Activated CD8-positive, alpha-beta memory T cell treated with anti-CD3 and anti-CD28 coated beads, Interleukin-2, amount 50 U/mL, for 48 hours (primary cell): Measurements from ENCODE around the gene SAXO1.
"Not testable (repeated sequence)": the region's sequence is repeated elsewhere in the genome, so short reads cannot be mapped to it uniquely, and the experiment has no call there.

Experiments
- DNase-seq: peaks from one replicate; pipeline ENCODE4 v3.0.0-alpha.2; 2020

The SAXO1 gene

DNA sequence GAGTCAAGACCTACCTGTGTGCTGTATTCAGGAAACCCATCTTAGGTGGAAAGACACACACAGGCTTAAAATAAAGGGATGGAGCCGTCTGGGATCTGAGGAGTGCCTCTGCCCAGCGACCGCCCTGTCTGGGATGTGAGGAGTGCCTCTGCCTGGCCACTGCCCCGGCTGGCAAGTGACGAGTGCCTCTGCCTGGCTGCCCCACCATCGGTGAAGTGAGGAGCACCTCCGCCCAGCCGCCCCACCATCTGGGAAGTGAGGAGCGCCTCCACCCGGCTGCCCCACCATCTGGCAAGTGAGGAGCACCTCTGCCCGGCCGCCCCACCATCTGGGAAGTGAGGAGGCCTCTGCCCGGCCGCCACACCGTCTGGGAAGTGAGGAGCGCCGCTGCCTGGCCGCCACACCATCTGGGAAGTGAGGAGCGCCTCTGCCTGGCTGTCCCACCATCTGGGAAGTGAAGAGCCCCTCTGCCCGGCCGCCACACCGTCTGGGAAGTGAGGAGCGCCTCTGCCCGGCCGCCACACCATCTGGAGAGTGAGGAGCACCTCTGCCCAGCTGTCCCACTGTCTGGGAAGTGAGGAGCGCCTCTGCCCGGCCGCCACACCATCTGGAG lies 33.7 kb downstream of the SAXO1 start:
- DNase-seq = no peak

DNA sequence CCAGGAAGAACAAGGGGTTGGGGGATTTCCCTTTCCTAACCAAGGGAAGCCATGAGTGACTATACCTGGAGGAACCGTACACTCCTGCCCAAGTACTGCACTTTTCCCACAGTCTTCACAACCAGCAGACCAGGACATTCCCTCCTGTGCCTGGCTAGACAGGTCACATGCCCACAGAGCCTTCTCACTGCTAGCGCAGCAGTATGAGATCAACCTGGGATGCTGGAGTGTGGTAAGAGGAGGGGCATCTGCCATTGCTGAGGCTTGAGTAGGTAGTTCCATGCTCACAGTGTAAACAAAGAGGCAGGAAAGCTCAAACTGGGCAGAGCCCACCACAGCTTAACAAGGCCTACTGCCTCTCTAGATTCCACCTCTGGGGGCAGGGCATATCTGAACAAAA lies 35.9 kb downstream of the SAXO1 start:
- DNase-seq = no peak

DNA sequence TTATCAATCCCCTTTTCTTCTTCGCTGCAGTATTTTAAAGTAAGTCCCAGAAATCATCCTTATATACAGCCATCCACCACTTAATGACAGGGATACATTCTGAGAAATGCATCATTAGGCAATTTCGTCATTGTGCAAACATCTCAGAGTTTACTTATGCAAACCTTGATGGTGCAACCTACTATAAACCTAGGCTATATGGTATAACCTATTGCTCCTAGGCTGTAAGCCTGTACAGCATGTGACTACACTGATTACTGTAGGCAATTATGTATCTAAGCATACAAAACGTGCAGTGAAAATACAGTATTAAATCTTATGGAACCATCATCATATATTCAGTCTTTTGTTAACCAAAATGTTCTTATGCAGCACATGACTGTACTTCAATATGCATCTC lies 36.8 kb downstream of the SAXO1 start:
- DNase-seq = no peak

DNA sequence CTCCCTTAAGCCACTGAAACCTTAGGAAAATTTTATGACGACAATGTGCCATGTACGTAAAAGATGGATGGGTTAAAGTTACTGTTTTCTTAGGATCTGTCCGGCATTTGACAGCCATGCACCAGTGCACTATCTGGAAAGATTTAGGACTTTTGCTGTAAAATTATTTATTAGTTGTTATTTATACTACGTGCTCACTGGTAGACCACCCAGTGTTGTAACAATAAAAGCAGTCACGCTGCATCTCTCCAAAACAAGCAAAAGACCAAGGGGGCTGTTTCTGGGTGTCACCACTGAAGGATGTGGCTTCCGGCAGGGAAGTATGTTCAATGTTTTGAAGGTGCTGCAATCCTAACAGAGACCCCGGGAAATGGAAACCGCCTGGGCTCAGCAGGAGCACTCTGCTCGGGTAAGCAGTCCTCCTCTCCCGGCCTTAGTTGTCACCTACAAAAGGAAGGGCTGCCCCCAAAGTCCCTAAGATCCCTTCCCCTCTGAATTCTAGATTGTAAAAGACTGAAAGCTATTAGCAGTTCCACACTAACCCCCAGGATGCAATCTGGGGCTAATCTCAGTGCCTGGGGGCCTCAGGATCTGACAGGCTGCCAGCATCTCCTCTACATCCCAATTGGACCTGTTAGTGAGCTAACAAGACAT lies 38.6 kb downstream of the SAXO1 start:
- DNase-seq = no peak

DNA sequence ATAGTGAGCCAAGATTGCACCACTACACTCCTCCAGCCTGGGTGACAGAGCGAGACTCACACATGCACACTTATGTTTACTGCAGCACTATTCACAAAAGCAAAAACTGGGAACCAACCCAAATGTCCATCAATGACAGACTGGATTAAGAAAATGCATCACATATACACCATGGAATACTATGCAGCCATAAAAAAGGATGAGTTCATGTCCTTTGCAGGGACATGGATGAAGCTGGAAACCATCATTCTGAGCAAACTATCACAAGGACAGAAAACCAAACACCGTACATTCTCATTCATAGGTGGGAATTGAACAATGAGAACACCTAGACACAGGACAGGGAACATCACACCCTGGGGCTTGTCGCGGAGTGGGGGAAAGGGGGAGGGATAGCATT lies 41.8 kb downstream of the SAXO1 start:
- DNase-seq = not testable (repeated sequence)

DNA sequence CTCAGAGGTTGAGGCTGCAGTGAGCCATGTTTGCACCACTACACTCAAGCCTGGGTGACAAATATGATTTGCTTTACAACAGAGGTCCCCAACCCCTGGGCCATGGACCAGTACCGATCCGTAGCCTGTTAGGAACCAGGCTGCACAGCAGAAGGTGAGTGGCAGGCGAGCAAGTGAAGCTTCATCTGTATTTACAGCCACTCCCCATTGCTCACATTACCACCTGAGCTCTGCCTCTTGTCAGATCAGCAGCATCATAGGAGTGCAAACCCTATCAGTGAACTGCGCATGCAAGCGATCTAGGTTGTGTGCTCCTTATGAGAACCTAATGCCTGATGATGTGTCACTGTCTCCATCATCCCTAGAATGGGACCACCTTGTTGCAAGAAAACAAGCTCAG lies 42.5 kb downstream of the SAXO1 start:
- DNase-seq = no peak

DNA sequence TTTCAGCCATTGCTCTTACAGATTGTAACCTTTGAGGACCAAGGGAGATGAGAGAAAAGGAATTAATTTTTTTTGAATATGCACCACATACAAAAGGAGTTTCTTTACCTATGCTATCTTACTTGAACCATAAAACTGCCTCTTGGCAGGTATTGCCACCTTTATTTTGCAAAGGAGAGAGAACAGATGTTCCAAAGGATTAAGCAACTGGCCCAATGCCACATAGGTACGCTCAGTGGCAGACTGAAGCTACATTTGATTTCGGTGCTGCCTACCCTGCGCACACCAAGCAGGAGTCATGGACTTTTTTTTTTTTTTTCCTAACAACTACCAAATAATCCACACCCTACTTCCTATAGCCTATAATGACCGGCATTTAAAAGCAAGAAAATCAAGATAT lies 43.1 kb downstream of the SAXO1 start:
- DNase-seq = no peak

DNA sequence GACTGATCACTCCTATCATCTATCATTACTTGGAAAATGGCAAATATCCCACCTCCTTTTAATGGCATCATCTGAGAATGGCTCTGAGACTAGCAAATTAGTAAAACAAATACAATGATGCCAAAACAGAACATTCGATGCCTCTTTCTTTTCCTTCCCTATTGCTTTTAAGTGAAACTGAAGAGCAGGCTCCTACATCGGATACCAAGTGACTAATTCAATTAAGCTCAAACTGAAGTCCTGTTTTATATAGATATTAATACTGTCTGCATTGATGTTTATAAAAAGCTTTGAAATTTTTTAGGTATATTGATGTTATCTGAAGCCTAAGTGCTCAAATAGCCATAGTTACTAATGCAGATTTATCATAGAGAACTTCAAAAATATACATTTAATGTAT lies 43.9 kb downstream of the SAXO1 start:
- DNase-seq = no peak

DNA sequence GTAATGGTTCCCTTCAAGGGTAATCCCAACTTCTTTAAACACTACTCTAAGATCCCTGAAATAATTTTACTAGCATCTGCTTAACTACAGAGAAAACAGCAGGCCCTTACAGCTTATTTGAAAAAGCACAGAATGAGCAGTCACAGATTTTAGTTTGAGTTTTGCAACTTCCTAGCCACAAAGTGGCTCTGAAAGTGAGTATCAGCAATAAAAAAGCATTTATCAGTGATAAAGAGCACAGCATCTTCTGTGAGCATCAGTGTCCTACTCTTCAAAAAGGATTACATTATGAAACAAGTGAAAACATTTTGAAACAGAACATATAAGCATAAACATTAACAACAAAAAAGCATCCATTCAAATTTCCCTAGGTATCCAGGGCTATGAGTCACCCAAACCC lies 45.0 kb downstream of the SAXO1 start:
- no peak for DNase-seq

DNA sequence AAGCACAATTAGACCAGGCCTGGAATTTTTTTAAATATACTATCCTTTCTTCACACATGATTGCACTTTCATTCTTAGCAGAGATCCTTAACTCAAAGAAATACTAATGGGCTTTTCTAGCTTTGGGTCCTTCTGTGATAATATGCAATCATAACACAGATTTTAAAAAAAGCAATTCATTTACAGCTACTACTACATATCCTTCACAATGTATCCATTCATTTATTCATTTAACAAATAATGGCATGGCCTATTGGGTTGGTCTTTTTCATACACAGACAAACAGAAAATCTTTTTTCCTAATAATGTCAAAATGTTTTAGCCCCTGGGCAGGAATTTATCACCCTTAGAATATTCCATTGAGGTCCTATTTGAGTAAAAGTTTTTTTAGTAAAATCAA lies 47.0 kb downstream of the SAXO1 start:
- DNase-seq = no peak

DNA sequence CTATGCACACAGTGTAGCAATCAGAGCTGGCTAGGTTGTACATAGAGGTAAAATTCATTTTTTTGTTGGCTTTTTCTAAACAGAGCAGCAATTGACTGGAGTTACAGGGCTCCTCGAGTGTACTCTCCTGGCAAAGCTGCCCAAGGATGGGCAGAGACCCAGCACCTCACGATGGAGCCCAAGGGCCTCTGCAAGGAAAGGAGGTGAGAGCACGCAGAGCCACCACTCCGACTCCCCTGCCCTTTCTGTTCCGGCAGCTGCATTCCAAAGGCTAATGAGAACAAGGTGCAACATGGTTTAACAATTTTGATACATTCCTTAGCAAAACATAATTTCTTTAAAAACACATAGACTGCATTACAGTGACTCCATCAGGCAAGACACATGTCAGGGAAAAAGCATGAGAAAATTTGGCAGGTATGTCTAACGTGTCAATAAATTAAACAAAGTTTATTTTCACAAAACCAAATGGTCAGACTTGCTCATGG lies 47.5 kb downstream of the SAXO1 start:
- DNase-seq = no peak

DNA sequence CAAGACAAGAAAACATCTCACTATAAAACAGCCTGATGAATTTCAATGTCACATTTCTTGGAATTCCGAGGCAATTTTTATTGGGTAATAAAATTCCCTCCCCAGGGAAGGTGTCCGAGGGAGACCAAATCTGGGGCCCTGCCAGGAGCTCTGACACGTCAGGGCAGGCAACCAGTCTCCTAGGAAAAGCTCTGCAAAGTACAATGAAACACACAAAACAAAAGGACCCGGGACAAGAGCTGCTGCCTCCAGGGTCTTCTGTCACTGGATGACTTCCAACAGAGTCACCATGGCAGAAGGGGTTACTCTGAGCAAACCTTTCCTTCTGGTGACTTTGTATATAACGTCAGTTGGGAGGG lies 50.8 kb downstream of the SAXO1 start:
- no peak for DNase-seq

DNA sequence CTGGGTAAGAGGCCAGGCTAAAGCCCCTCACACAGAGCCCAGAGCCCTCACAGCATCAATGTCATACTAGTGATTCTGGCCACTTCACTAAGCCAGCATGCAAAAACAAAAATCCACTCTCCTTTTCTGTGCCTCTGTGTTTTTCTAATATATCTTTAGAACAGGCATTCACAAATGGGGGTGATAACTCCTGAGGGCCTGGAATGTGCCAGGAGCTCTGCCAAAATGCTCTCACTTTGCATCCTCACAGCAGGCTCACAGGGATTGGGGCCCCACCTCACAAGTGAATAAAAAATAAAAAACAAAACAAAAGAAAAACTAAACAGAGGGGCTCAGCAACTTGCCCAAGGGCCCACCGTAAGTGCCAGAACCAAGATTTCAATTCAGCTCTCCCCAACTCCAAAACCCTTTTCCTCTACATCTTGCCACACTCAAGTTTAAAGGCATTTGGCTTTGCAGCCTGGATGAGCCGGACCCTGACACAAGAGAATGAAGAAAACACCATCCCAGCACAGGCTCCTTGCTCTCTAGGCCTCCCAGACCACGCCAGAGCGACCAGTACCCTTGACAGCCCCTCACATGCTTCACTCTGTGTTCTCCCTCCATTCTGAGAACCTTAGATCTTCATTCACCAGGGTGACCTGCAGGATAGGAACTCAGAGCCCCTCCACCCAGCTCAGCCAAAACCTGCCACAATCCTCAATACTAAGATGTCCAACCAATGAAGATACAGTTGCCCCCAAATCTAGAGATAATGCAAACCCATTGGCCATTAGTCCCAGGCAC lies 51.3 kb downstream of the SAXO1 start:
- DNase-seq = no peak

DNA sequence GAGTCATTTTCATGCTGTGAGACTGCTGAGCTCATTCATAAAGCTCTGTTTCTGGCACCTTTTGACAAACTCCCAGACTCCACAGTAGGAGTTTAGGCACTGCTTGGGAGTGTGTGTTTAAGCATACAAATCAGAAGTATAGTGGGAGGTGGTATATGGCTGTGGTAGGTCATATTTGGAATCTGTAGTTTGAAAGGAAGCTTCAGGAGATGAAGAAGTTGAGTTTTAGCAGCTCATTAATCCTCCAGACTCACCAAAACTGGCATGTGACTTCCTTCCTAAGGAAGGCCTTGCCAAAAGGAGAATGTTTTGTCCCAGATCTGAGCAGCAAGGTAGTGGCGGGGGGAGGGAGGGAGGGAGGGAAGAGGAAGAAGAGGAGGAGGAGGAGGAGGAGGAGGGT lies 52.8 kb downstream of the SAXO1 start:
- no peak for DNase-seq

DNA sequence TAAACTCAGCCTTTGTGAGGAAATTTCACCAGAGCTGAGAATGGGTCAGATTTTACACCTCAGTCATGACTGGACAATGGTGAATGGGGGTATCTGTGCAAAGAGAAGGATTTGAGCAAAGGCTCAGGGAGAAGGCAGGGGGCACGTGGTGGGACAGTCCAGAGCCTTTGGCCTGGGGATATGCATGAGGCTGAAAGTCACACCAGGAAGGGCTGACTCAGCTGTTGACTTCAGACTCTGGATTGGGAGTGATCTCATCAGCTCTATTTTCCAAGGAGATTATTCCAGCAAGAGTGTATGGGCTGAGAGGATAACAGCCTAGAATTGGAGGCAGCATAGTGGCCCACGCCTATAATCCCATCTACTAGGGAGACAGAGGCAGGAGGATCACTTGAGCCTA lies 53.6 kb downstream of the SAXO1 start:
- DNase-seq = no peak

DNA sequence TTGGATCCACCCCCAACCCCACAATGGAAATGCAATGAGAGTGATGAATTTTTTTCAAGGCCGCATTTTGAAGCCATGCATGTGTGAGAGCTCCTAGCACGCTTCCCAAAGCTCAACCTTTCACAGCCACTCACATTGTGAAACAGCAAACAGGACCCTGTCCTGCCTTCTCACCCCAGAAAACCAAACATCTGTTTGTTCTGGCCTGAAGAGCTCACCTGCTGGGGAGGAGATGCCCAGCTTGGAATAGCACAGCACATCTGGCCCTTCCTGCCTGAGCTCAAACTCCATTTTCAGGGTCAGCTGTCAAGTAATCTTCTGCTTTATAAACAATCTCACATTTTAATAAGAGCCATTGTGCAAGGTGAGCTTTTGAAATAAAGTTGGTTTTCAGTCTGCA lies 54.8 kb downstream of the SAXO1 start:
- no peak for DNase-seq

DNA sequence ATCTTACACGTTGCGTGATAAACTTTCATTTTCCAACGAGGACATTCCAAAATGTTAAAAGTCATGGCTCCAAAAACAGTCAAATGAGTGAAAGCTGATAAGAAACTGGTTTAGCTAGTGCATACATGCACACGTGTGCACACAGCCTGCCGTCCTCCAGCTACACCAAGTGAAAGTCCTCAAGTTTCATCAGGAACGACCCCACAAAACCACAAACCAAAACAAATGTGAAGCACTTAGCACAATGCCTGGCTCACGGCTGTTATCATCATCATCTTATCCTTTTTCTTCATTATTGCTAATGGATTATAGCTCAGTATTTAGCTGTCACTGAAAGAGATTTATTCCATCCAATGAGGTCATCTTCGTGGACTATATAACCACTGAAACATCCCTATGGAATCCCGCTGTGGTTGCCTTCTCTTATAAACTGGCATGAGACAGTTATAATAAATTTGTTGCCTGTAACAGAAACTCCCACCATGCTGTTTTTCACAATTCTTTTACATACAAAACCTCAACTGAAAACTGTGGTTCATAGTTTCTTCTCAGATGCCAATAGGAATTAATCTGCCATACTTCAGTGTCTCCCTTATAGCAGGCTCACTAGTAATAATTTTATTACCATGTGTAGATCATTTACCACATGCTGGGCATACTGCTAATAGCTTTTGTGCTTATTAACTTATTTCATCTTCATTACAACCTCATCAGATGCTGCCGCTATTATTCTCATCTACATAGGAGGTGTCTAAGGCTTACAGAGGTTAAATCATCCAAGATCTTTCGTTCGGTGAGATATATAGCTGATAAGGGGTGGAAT lies 56.1 kb downstream of the SAXO1 start:
- DNase-seq = no peak

DNA sequence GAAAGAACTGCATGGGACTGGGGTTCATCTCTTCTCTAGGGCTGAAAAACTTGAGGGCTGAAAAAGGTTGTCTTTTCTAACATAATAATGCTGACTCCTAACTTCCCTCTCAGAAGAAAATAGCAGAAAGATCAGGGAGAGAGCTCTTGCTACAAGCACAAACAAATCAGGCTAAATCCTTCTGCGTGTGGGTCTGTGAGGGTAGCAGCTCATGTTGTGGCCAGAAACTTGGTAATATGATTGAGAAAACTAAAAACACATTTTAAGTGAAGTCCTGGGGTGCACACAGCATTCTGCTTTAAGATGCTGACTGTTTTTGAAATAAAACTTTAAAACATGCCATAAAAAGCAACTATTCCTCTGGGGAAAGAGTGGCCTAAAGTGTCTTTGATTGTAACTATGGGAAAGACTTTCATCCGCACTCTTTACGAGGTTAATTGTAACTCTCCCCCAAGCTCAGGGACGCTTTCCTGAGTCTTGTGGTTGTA lies 56.7 kb downstream of the SAXO1 start:
- DNase-seq = no peak

DNA sequence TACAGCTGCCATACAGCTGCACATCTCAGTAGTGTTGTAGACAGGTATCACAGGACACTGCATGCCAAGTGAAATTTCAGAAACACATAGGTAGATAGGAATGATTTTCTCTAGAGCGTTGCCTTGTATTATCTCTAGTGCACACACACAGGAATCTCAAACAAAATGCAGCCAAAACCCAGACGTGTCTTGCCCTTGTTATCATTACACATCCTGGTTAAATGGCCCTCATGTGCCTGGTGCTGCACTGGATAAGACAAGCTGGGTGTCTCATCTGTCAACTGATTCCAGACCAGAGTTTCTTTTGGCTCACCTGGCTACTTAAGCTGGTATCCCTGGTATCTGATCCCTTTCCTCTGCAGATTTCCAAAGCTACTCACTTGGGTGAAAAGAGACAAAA lies 59.7 kb downstream of the SAXO1 start:
- no peak for DNase-seq

DNA sequence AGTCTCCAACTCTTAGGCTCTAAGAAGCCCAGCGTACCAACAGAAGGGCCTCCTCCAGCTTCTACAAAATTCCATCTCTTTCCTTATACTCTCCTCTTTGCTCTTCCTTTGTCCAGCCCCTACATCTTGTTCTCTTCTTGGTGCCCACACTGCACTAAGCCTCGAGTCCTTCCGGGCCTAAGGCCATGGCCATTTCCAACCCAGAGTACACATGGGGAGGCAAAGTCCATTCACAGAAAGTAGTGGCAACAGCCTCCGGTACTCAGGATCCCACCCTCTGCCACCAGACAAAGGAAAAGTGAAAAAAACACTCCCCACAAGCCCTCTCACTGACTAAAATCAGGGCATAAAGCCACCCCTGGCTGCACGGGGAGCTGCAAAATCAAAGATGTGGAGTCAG lies 60.3 kb downstream of the SAXO1 start:
- no peak for DNase-seq

DNA sequence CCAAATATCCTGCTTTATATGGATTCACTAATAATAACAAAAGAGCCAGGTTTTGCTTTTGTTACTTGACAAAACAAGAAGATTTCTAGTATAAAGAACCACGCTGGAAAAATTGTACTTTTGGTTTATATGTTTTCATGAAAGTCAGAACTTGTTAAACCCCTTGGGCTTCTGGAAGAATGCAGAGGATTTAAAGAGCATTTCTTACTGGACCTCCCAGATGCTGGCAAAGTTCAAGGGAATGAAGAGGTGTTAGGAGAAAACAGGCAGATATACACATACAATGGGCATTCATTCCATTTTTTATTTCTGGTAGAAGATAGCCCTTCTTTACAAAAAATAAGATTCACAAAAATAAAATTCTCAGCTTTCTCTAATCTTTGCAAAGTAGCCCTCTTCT lies 61.1 kb downstream of the SAXO1 start:
- DNase-seq = no peak

DNA sequence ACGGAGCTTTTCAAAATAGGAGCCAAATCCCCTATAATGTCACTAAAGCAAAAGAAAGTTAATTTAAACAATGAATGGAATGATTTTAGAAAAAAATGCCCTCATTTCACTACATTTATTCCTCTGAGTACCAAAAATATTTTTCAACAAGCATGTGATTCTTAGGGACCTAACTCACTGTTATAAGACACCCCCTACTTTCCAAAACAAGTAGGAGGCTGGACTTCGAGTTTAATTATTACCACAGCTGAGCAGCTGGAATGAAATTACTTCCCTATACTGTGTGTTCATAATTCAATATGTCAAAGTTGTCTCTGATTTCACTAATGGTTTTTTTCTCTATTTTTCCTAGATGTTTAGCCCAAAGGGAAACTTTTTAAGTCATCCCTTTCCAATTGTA lies 61.6 kb downstream of the SAXO1 start:
- no peak for DNase-seq

DNA sequence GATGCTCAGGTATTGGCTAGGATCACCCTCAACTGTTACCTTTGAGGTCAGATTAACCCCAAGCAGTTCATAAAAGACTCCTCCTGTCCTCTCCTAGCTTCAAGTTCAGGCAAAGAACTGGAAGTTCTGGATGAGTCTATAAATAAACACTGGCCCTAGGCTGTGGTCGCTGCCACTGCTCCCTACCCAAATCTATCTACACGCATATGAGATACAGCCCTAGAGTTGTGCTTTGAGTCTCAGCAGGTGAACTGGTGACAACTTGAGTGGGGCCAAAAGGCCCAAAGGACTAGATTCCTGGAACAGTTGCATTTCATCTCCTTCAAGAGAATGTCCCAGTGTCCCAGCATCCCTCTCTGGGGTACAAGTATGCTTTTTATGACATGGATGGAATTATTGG lies 62.6 kb downstream of the SAXO1 start:
- no peak for DNase-seq
